Natural killer cell (primary cell): ENCODE results near the gene TEX28. TPM values are rescaled to one million over a fixed set of nuclear protein-coding genes. Genes with fewer than 3 reads are reported as not detected.
"Not testable (repeated sequence)": the region's sequence is repeated elsewhere in the genome, so short reads cannot be mapped to it uniquely, and the experiment has no call there.

ENCODE experiments used
- ATAC-seq, 3 donors: fragments of 150-1000 bp in 2 of 3; fragments of 200-7000 bp in 1 of 3; cut with Tn5 transposase; 1 replicate in 1 of 3; 2 replicates in 2 of 3; pipeline ENCODE4 v1.10.0; 2021; ENCODE audit warnings: mild to moderate bottlenecking in 2 of 3, moderate library complexity in 2 of 3
- DNase-seq, 2 donors: peaks; one replicate each; pipeline versions ENCODE4 v3.0.0 to v3.0.0-alpha.2; 2013 to 2021; ENCODE audit warnings: mixed read lengths in 1 of 2
- H3K27ac ChIP-seq: one replicate; pipeline ENCODE4 v1.5.1; 2013; ENCODE audit warnings: mild to moderate bottlenecking, low read length
- H3K27me3 ChIP-seq: one replicate; pipeline ENCODE4 v1.6.1; 2013; ENCODE audit warnings: low read length; ENCODE audit not compliant: control insufficient read depth, insufficient read depth
- H3K36me3 ChIP-seq: one replicate; pipeline ENCODE4 v1.6.1; 2013; ENCODE audit warnings: low read length; ENCODE audit not compliant: control insufficient read depth, insufficient read depth
- H3K4me1 ChIP-seq: one replicate; pipeline ENCODE4 v1.6.1; 2013; ENCODE audit warnings: low read length; ENCODE audit not compliant: control insufficient read depth, insufficient read depth
- H3K4me3 ChIP-seq: one replicate; pipeline ENCODE4 v1.5.1; 2013; ENCODE audit warnings: low read length
- H3K9me3 ChIP-seq: one replicate; pipeline ENCODE4 v1.6.1; 2013; ENCODE audit warnings: low read length; ENCODE audit not compliant: control insufficient read depth, insufficient read depth
- H3K27ac Mint-ChIP-seq, 2 donors: one replicate each; pipeline ENCODE4 v1.8.0; 2022; ENCODE audit warnings: mild to moderate bottlenecking in 2 of 2, mixed read lengths in 2 of 2, moderate library complexity in 1 of 2
- H3K27me3 Mint-ChIP-seq, 2 donors: one replicate each; pipeline ENCODE4 v1.8.0; 2022; ENCODE audit warnings: low read depth in 2 of 2, mixed read lengths in 2 of 2
- H3K36me3 Mint-ChIP-seq: one replicate; pipeline ENCODE4 v1.8.0; 2022; ENCODE audit warnings: mixed read lengths
- H3K4me1 Mint-ChIP-seq, 2 donors: one replicate each; pipeline ENCODE4 v1.8.0; 2022; ENCODE audit warnings: mixed read lengths in 2 of 2
- H3K4me3 Mint-ChIP-seq: one replicate; pipeline ENCODE4 v1.8.0; 2022; ENCODE audit warnings: mild to moderate bottlenecking, moderate library complexity, mixed read lengths
- H3K9me3 Mint-ChIP-seq, 2 donors: one replicate each; pipeline ENCODE4 v1.8.0; 2022; ENCODE audit warnings: mixed read lengths in 2 of 2
- CTCF ChIP-seq: fragments of 200-600 bp; IDR thresholded peaks from one replicate; pipeline ENCODE4 v1.8.0; 2022; ENCODE audit warnings: antibody characterized with exemption
- WGBS: methylation state at CpG from one replicate; pipeline ENCODE4 v1.1.7; 2013; ENCODE audit warnings: missing lambda C conversion rate; ENCODE audit not compliant: insufficient coverage; 5-methylcytosine and 5-hydroxymethylcytosine counted together
- intact Hi-C: fragments of 100-400 bp; cut with micrococcal nuclease; formaldehyde crosslinking; loops from one replicate; pipeline ENCODE4 v1.14.2; 2022
- total RNA-seq, 4 donors: library from RNA; stranded (reverse); fragments of 120-200 nt in 1 of 4; gene quantifications; one replicate each; pipeline versions ENCODE4 v1.2.3 to v1.2.4, GENCODE V29; 2013 to 2022

TEX28 gene
- total RNA-seq: under 1 TPM in 1 of 3 donors, not detected in 2; 0.61 TPM
- total RNA-seq (2013): 0.07 TPM

- no peak within 1 kb of the TSS for H3K4me3 Mint-ChIP-seq
- intact Hi-C loops: no loop called here
- no peaks in the 10 kb centered on the region for H3K4me1 Mint-ChIP-seq
These were observed at the start of gene TEX28 for GRCh38 chrX:154294791-154295574. Gene TEX28 (minus strand): TSS chrX:154295124. CDS start chrX:154292117, 3,007 bp downstream.

GRCh38 chrX:154343620-154344019 is 48.7 kb upstream of the TEX28 start:
- H3K27me3 ChIP-seq, H3K9me3 ChIP-seq, H3K27ac ChIP-seq, H3K27me3 Mint-ChIP-seq, DNase-seq, H3K4me3 Mint-ChIP-seq, H3K36me3 Mint-ChIP-seq, H3K27ac Mint-ChIP-seq, H3K36me3 ChIP-seq, H3K4me3 ChIP-seq, H3K9me3 Mint-ChIP-seq: not testable (repeated sequence)
- peaks cover 17% of the 10 kb centered on the region for H3K4me1 ChIP-seq
- no CpG with 5 or more reads among the region's 20 CpGs for WGBS
- H3K4me1 Mint-ChIP-seq: peaks cover 9 to 12% of the 10 kb centered on the region in 2 donors
- ATAC-seq: peak; percentile 36 to 62 (median 45)
- intact Hi-C loops: loop anchor here (10.0 kb wide), 1 partner anchor 51 kb away; the partner anchor contains the start of gene RPL10

More at GRCh38 chrX:154294791-154295574, at the start of gene TEX28:
- Mint-ChIP-seq H3K36me3 (no peaks in the 10 kb centered on the region), H3K27me3 (no peaks in the 10 kb centered on the region), H3K27ac (no peak within 1 kb of the TSS), H3K9me3 (no peaks in the 10 kb centered on the region)
- no peaks in the 10 kb centered on the region for H3K27me3 ChIP-seq
- ATAC-seq: no peak
- no peak for TF ChIP-seq CTCF
- peaks cover 4% of the 10 kb centered on the region for H3K4me1 ChIP-seq
- no peaks in the 10 kb centered on the region for H3K36me3 ChIP-seq
- DNase-seq: no peak
- H3K9me3 ChIP-seq: no peaks in the 10 kb centered on the region
- WGBS: 97% methylated on average over 21 of the region's 39 CpGs
- H3K4me3 ChIP-seq: no peak within 1 kb of the TSS
- no peak within 1 kb of the TSS for H3K27ac ChIP-seq

GRCh38 chrX:154343063-154343462 is 48.1 kb upstream of the TEX28 start:
- H3K36me3 Mint-ChIP-seq, H3K9me3 ChIP-seq, H3K27me3 Mint-ChIP-seq, H3K27me3 ChIP-seq, H3K4me3 Mint-ChIP-seq, H3K4me3 ChIP-seq, H3K27ac ChIP-seq, H3K27ac Mint-ChIP-seq, DNase-seq, H3K36me3 ChIP-seq, H3K9me3 Mint-ChIP-seq, H3K4me1 Mint-ChIP-seq: not testable (repeated sequence)
- H3K4me1 ChIP-seq: peaks cover 12% of the 10 kb centered on the region
- intact Hi-C loops: loop anchor here (10.0 kb wide), 1 partner anchor 52 kb away; the partner anchor contains the start of gene RPL10
- peak; percentile 13 to 21 (median 18) for ATAC-seq
- WGBS: no CpG with 5 or more reads among the region's 16 CpGs

DNA sequence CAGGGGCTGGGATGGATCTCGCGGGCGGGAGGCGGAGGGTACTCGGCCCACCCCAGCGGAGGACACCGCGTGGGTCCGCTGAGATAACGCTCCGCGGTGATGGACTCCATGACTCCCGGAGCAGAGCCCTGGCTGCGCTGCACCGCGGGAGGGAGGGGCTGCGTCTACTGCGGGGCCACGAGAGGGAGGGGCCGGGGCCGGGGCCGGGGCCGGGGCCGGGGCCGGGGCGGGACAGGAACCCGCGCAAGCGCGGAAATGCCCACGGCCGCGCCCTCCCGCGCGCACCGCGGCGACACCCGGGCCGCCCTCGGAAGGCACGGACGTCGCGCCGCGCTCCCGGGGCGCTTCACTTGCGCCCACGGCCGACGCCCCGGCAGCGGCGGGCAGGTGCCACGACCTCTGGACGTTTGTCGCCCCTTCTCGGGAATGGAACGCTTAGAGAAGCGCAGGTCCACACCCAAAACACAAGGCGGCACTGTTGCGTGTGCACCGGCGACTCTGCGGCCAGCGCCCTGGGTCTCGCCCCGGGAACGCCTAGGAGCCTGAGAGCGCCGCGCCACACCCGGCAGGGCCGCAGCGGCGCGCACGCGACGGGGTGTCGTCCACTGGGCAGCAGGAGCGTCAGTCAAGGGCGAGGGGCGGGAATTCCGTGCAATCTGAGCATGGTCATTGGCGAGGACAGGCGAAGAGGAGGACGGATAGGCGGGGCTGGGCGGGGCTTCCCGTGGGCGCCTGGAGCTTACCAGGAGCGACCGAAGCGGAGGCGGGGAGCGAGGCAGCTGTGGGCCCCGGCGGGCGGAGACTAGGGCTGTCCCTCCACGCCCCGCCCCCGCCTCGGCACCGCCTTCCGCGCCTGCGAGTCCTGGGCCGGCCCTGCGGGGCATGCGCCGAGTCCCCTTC is 46.7 kb upstream of the TEX28 start:
- ATAC-seq: peak; percentile 61 to 82 (median 66)
- intact Hi-C loops: loop anchor here (10.0 kb wide), 1 partner anchor 53 kb away; the partner anchor contains the start of gene RPL10
- not testable (repeated sequence) for H3K4me1 ChIP-seq, H3K27ac Mint-ChIP-seq, H3K27me3 ChIP-seq, H3K36me3 ChIP-seq, H3K27me3 Mint-ChIP-seq, H3K36me3 Mint-ChIP-seq, DNase-seq, H3K4me1 Mint-ChIP-seq, H3K27ac ChIP-seq, H3K9me3 Mint-ChIP-seq, H3K9me3 ChIP-seq, H3K4me3 ChIP-seq, H3K4me3 Mint-ChIP-seq
- WGBS: no CpG with 5 or more reads among the region's 115 CpGs
